ENCODE data around the gene KLF6. TPM values are rescaled to one million over a fixed set of nuclear protein-coding genes. Genes with fewer than 3 reads are reported as not detected.

The KLF6 gene
- total RNA-seq, 1 donor from 2014 or later, result 88.6 TPM

GRCh38 chr10:3806603-3807002 is 21.6 kb upstream of the KLF6 start:
- peaks cover 4% of the 10 kb centered on the region for H3K27me3 Mint-ChIP-seq (ENCODE audit: unreplicated experiment)
- peaks cover 34% of the 10 kb centered on the region for H3K4me1 Mint-ChIP-seq (ENCODE audit: low read depth, unreplicated experiment)
- H3K4me3 Mint-ChIP-seq (ENCODE audit: unreplicated experiment), result no peak overlapping the region
- no peak for TF ChIP-seq CTCF (IDR thresholded peaks at IDR 0.05; ENCODE audit: partially characterized antibody, unreplicated experiment)
- no peak overlapping the region for H3K27ac Mint-ChIP-seq (ENCODE audit: unreplicated experiment)
- H3K36me3 Mint-ChIP-seq (ENCODE audit: unreplicated experiment), result no peaks in the 10 kb centered on the region
- H3K9me3 Mint-ChIP-seq (ENCODE audit: unreplicated experiment), result peaks cover 3% of the 10 kb centered on the region
- no peak for DNase-seq

- Mint-ChIP-seq H3K27ac (ENCODE audit: unreplicated experiment) (peak overlapping the region; percentile 89), H3K9me3 (ENCODE audit: unreplicated experiment) (peaks cover 3% of the 10 kb centered on the region), H3K36me3 (ENCODE audit: unreplicated experiment) (no peaks in the 10 kb centered on the region), H3K4me3 (ENCODE audit: unreplicated experiment) (peak overlapping the region; percentile 22), H3K27me3 (ENCODE audit: unreplicated experiment) (peaks cover 4% of the 10 kb centered on the region), H3K4me1 (ENCODE audit: low read depth, unreplicated experiment) (peaks cover 34% of the 10 kb centered on the region)
- DNase-seq, result no peak
- TF ChIP-seq CTCF (IDR thresholded peaks at IDR 0.05; ENCODE audit: partially characterized antibody, unreplicated experiment), result no peak
Measured at GRCh38 chr10:3805791-3806461, 20.9 kb upstream of the KLF6 start.

GRCh38 chr10:3805201-3805790 is 20.3 kb upstream of the KLF6 start:
- Mint-ChIP-seq H3K36me3 (ENCODE audit: unreplicated experiment) (no peaks in the 10 kb centered on the region), H3K27me3 (ENCODE audit: unreplicated experiment) (peaks cover 4% of the 10 kb centered on the region), H3K9me3 (ENCODE audit: unreplicated experiment) (peaks cover 3% of the 10 kb centered on the region), H3K4me1 (ENCODE audit: low read depth, unreplicated experiment) (peaks cover 34% of the 10 kb centered on the region), H3K27ac (ENCODE audit: unreplicated experiment) (peak overlapping the region; percentile 89), H3K4me3 (ENCODE audit: unreplicated experiment) (no peak overlapping the region)
- no peak for TF ChIP-seq CTCF (IDR thresholded peaks at IDR 0.05; ENCODE audit: partially characterized antibody, unreplicated experiment)
- DNase-seq, result no peak

GRCh38 chr10:3803927-3804741 is 19.1 kb upstream of the KLF6 start:
- Mint-ChIP-seq H3K4me3 (ENCODE audit: unreplicated experiment) (no peak overlapping the region), H3K9me3 (ENCODE audit: unreplicated experiment) (peaks cover 3% of the 10 kb centered on the region), H3K27me3 (ENCODE audit: unreplicated experiment) (peaks cover 1% of the 10 kb centered on the region), H3K36me3 (ENCODE audit: unreplicated experiment) (no peaks in the 10 kb centered on the region), H3K4me1 (ENCODE audit: low read depth, unreplicated experiment) (peaks cover 34% of the 10 kb centered on the region), H3K27ac (ENCODE audit: unreplicated experiment) (peak overlapping the region; percentile 46)
- TF ChIP-seq CTCF (IDR thresholded peaks at IDR 0.05; ENCODE audit: partially characterized antibody, unreplicated experiment), result no peak
- DNase-seq, result no peak

Data from glutamatergic neuron (in vitro differentiated cells).